Activated T-helper 17 cell treated with anti-CD3 and anti-CD28 coated beads, Interleukin-2, amount 50 U/mL, for 72 hours (primary cell): ENCODE data around the gene TC2N. TPM values are rescaled to one million over a fixed set of nuclear protein-coding genes. Genes with fewer than 3 reads are reported as not detected.

Experiments used
- ATAC-seq: fragments of 150-1000 bp; cut with Tn5 transposase; replicated peaks from 2 replicates; pipeline ENCODE4 v1.10.0; 2021; ENCODE audit warnings: mild to moderate bottlenecking, moderate library complexity
- H3K27ac Mint-ChIP-seq: one replicate; pipeline ENCODE4 v1.8.0; 2022; ENCODE audit warnings: mixed read lengths
- H3K27me3 Mint-ChIP-seq: one replicate; pipeline ENCODE4 v1.8.0; 2022; ENCODE audit warnings: mixed read lengths
- H3K36me3 Mint-ChIP-seq: one replicate; pipeline ENCODE4 v1.8.0; 2022; ENCODE audit warnings: low read depth, mild to moderate bottlenecking, mixed read lengths
- H3K4me1 Mint-ChIP-seq: one replicate; pipeline ENCODE4 v1.8.0; 2022; ENCODE audit warnings: mixed read lengths
- H3K4me3 Mint-ChIP-seq: one replicate; pipeline ENCODE4 v1.8.0; 2022; ENCODE audit warnings: mild to moderate bottlenecking, mixed read lengths
- H3K9me3 Mint-ChIP-seq: one replicate; pipeline ENCODE4 v1.8.0; 2022; ENCODE audit warnings: mixed read lengths
- total RNA-seq, 2 donors: library from RNA; stranded (reverse); gene quantifications; one replicate each; pipeline ENCODE4 v1.2.3, GENCODE V29; 2022

Gene TC2N
- total RNA-seq, 2 donors from 2014 or later: 39.2 to 81.2 TPM

- Mint-ChIP-seq H3K4me1 (peaks cover 18% of the 10 kb centered on the region), H3K4me3 (no peak overlapping the region), H3K27me3 (no peaks in the 10 kb centered on the region), H3K27ac (no peak overlapping the region), H3K36me3 (peaks cover 11% of the 10 kb centered on the region), H3K9me3 (no peaks in the 10 kb centered on the region)
- no peak for ATAC-seq
These were observed 23.3 kb downstream of the TC2N start for GRCh38 chr14:91844029-91844428.

GRCh38 chr14:91843437-91843836 is 23.9 kb downstream of the TC2N start:
- Mint-ChIP-seq H3K36me3 (peaks cover 8% of the 10 kb centered on the region), H3K4me1 (peaks cover 18% of the 10 kb centered on the region), H3K27ac (no peak overlapping the region), H3K9me3 (no peaks in the 10 kb centered on the region), H3K27me3 (no peaks in the 10 kb centered on the region), H3K4me3 (no peak overlapping the region)
- ATAC-seq: no peak

- Mint-ChIP-seq H3K27ac (peak overlapping the region; percentile 55), H3K27me3 (no peaks in the 10 kb centered on the region), H3K9me3 (no peaks in the 10 kb centered on the region), H3K4me1 (peaks cover 15% of the 10 kb centered on the region), H3K36me3 (peaks cover 3% of the 10 kb centered on the region), H3K4me3 (no peak overlapping the region)
- peak; percentile 24 for ATAC-seq
These were observed 26.3 kb downstream of the TC2N start for GRCh38 chr14:91841065-91841464.

- no peaks in the 10 kb centered on the region for H3K27me3 Mint-ChIP-seq
- H3K4me1 Mint-ChIP-seq: peaks cover 15% of the 10 kb centered on the region
- no peaks in the 10 kb centered on the region for H3K36me3 Mint-ChIP-seq
- no peak overlapping the region for H3K4me3 Mint-ChIP-seq
- ATAC-seq: no peak
- H3K27ac Mint-ChIP-seq: no peak overlapping the region
- H3K9me3 Mint-ChIP-seq: no peaks in the 10 kb centered on the region
These were observed 27.6 kb downstream of the TC2N start for GRCh38 chr14:91839749-91840148.

GRCh38 chr14:91837076-91837475 is 30.3 kb downstream of the TC2N start:
- H3K36me3 Mint-ChIP-seq: no peaks in the 10 kb centered on the region
- ATAC-seq: no peak
- peaks cover 27% of the 10 kb centered on the region for H3K4me1 Mint-ChIP-seq
- H3K9me3 Mint-ChIP-seq: no peaks in the 10 kb centered on the region
- peak overlapping the region; percentile 65 for H3K27ac Mint-ChIP-seq
- H3K4me3 Mint-ChIP-seq: peak overlapping the region; percentile 82
- no peaks in the 10 kb centered on the region for H3K27me3 Mint-ChIP-seq

- H3K4me1 Mint-ChIP-seq: peaks cover 22% of the 10 kb centered on the region
- H3K27me3 Mint-ChIP-seq: no peaks in the 10 kb centered on the region
- no peaks in the 10 kb centered on the region for H3K36me3 Mint-ChIP-seq
- peak overlapping the region; percentile 65 for H3K27ac Mint-ChIP-seq
- H3K4me3 Mint-ChIP-seq: peak overlapping the region; percentile 82
- no peaks in the 10 kb centered on the region for H3K9me3 Mint-ChIP-seq
- peak; percentile 92 for ATAC-seq
These were observed 31.2 kb downstream of the TC2N start for GRCh38 chr14:91835920-91836843.

GRCh38 chr14:91835197-91835919 is 32.0 kb downstream of the TC2N start:
- H3K4me1 Mint-ChIP-seq: peaks cover 20% of the 10 kb centered on the region
- no peaks in the 10 kb centered on the region for H3K27me3 Mint-ChIP-seq
- H3K36me3 Mint-ChIP-seq: no peaks in the 10 kb centered on the region
- H3K9me3 Mint-ChIP-seq: no peaks in the 10 kb centered on the region
- peak overlapping the region; percentile 82 for H3K4me3 Mint-ChIP-seq
- peak; percentile 33 for ATAC-seq
- H3K27ac Mint-ChIP-seq: peak overlapping the region; percentile 42

- H3K27me3 Mint-ChIP-seq: no peaks in the 10 kb centered on the region
- peak overlapping the region; percentile 82 for H3K4me3 Mint-ChIP-seq
- no peak for ATAC-seq
- peaks cover 27% of the 10 kb centered on the region for H3K4me1 Mint-ChIP-seq
- H3K9me3 Mint-ChIP-seq: no peaks in the 10 kb centered on the region
- H3K27ac Mint-ChIP-seq: no peak overlapping the region
- H3K36me3 Mint-ChIP-seq: no peaks in the 10 kb centered on the region
These were observed 32.8 kb downstream of the TC2N start for GRCh38 chr14:91834571-91834970.

- no peak for ATAC-seq
- H3K27ac Mint-ChIP-seq: no peak overlapping the region
- no peaks in the 10 kb centered on the region for H3K9me3 Mint-ChIP-seq
- H3K4me3 Mint-ChIP-seq: no peak overlapping the region
- H3K36me3 Mint-ChIP-seq: no peaks in the 10 kb centered on the region
- peaks cover 45% of the 10 kb centered on the region for H3K4me1 Mint-ChIP-seq
- H3K27me3 Mint-ChIP-seq: no peaks in the 10 kb centered on the region
These were observed 36.0 kb downstream of the TC2N start for GRCh38 chr14:91831337-91831736.

- Mint-ChIP-seq H3K36me3 (no peaks in the 10 kb centered on the region), H3K9me3 (no peaks in the 10 kb centered on the region), H3K4me1 (peaks cover 45% of the 10 kb centered on the region), H3K4me3 (peak overlapping the region; percentile 35), H3K27ac (no peak overlapping the region), H3K27me3 (no peaks in the 10 kb centered on the region)
- ATAC-seq: peak; percentile 86
These were observed 36.6 kb downstream of the TC2N start for GRCh38 chr14:91830777-91831176.

GRCh38 chr14:91829511-91829910 is 37.8 kb downstream of the TC2N start:
- Mint-ChIP-seq H3K9me3 (no peaks in the 10 kb centered on the region), H3K27ac (peak overlapping the region; percentile 42), H3K36me3 (no peaks in the 10 kb centered on the region), H3K4me3 (peak overlapping the region; percentile 35), H3K4me1 (peaks cover 47% of the 10 kb centered on the region), H3K27me3 (no peaks in the 10 kb centered on the region)
- ATAC-seq: no peak

- H3K27me3 Mint-ChIP-seq: no peaks in the 10 kb centered on the region
- H3K4me1 Mint-ChIP-seq: peaks cover 42% of the 10 kb centered on the region
- H3K9me3 Mint-ChIP-seq: no peaks in the 10 kb centered on the region
These were observed 39.6 kb downstream of the TC2N start for GRCh38 chr14:91827746-91828145.

GRCh38 chr14:91817566-91818325 is 49.6 kb downstream of the TC2N start:
- peak overlapping the region; percentile 65 for H3K4me3 Mint-ChIP-seq
- H3K27ac Mint-ChIP-seq: peak overlapping the region; percentile 84
- H3K9me3 Mint-ChIP-seq: peaks cover 4% of the 10 kb centered on the region
- H3K27me3 Mint-ChIP-seq: no peaks in the 10 kb centered on the region
- ATAC-seq: peak; percentile 94
- H3K4me1 Mint-ChIP-seq: peaks cover 42% of the 10 kb centered on the region
- peaks cover 33% of the 10 kb centered on the region for H3K36me3 Mint-ChIP-seq

More at GRCh38 chr14:91827746-91828145, 39.6 kb downstream of the TC2N start:
- Mint-ChIP-seq H3K27ac (no peak overlapping the region), H3K4me3 (no peak overlapping the region), H3K36me3 (peaks cover 4% of the 10 kb centered on the region)
- no peak for ATAC-seq

- H3K36me3 Mint-ChIP-seq: peaks cover 59% of the 10 kb centered on the region
- no peak overlapping the region for H3K4me3 Mint-ChIP-seq
- peak overlapping the region; percentile 25 for H3K27ac Mint-ChIP-seq
- no peaks in the 10 kb centered on the region for H3K27me3 Mint-ChIP-seq
- peaks cover 9% of the 10 kb centered on the region for H3K9me3 Mint-ChIP-seq
- ATAC-seq: no peak
- H3K4me1 Mint-ChIP-seq: peaks cover 42% of the 10 kb centered on the region
These were observed 53.0 kb downstream of the TC2N start for GRCh38 chr14:91814317-91814716.
